Esophagus squamous epithelium (tissue), 5 donors: ENCODE results near the gene CELF4. TPM values are rescaled to one million over a fixed set of nuclear protein-coding genes. Genes with fewer than 3 reads are reported as not detected.

Source experiments
- DNase-seq: peaks from one replicate; lab custom pipeline; 2025; lab: John Stamatoyannopoulos, UW
- H3K27ac ChIP-seq, 4 donors: fragments of 200-600 bp; sonication (generic); one replicate each; pipeline ENCODE4 v1.5.1; 2016 to 2019; ENCODE audit warnings: mild to moderate bottlenecking in 1 of 4
- H3K27me3 ChIP-seq, 4 donors: fragments of 200-600 bp; sonication (generic); 1 replicate in 3 of 4; 2 replicates in 1 of 4; pipeline versions ENCODE4 v1.5.1 to v1.6.0; 2017 to 2021; ENCODE audit warnings: antibody characterized with exemption in 1 of 4
- H3K36me3 ChIP-seq, 3 donors: fragments of 200-600 bp; sonication (generic); one replicate each; pipeline ENCODE4 v1.5.1; 2016 to 2019
- H3K4me1 ChIP-seq, 3 donors: fragments of 200-600 bp; sonication (generic); one replicate each; pipeline ENCODE4 v1.5.1; 2017 to 2019
- H3K4me3 ChIP-seq, 4 donors: fragments of 200-600 bp; sonication (generic); 1 replicate in 3 of 4; 2 replicates in 1 of 4; pipeline ENCODE4 v1.5.1; 2016 to 2019; ENCODE audit warnings: mild to moderate bottlenecking in 2 of 4, moderate library complexity in 1 of 4
- H3K9me3 ChIP-seq, 3 donors: fragments of 200-600 bp; sonication (generic); one replicate each; pipeline ENCODE4 v1.5.1; 2016 to 2019
- CTCF ChIP-seq, 6 experiments: fragments of 450-650 bp in 4 of 6; fragments of 200-600 bp in 2 of 6; sonication (generic) in 2 of 6; IDR thresholded peaks; one replicate each; pipeline ENCODE4 v1.5.1; 2016 to 2019; ENCODE audit warnings: antibody characterized with exemption in 6 of 6, mild to moderate bottlenecking in 4 of 6, moderate library complexity in 4 of 6
- POLR2A ChIP-seq, 4 donors: fragments of 450-650 bp; IDR thresholded peaks; one replicate each; pipeline ENCODE4 v1.6.1; 2017; ENCODE audit warnings: antibody characterized with exemption in 4 of 4, mild to moderate bottlenecking in 4 of 4, moderate library complexity in 3 of 4
- WGBS, 2 donors: methylation state at CpG; one replicate each; pipeline ENCODE4 v1.1.5; 2018; 5-methylcytosine and 5-hydroxymethylcytosine counted together
- intact Hi-C: fragments of 100-400 bp; cut with DNase I; formaldehyde crosslinking; loops from one replicate; pipeline ENCODE4 v1.15.0; 2022
- total RNA-seq, 4 donors: library from RNA; depleted of rRNA; stranded (reverse); fragments of >200 nt; gene quantifications; one replicate each; pipeline ENCODE4 v1.1.0, GENCODE V29; 2016
- donor health status: DM: yes; HTN: yes; CAD: no.

Gene CELF4
- total RNA-seq, 4 donors from 2014 or later, result not detected

DNA sequence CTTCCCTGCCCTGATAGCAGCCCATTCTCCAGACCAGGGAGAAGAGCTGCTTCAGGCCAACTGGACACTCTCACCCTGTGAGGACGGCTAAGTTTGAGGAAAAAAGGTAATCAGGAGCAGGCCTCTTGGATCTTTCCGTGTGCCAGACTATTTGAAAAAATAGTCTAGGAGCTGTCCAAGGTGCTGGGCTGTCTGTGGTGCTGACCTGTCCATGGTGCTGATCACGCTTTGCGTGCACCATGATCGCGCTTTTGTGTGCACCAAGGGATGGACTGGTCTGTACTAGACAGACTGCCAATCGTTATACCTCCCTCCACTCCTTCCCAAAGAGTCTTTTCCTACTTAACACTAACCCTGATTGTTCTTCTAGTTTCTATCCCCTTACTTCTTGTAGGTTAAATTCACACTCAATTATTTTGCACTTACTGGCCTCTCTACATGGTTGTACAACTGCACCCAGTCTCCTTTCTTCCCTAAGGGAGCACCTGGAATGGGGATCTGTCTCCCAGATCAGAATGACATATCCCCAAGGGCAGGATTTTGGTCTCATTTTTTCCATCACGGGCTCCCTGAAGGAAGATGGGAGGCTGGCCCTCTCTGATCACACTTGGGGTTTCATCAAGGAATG lies 295.4 kb downstream of the CELF4 start:
- Histone ChIP-seq H3K9me3 (no peaks in the 10 kb centered on the region), H3K27me3 (peaks cover 0 to 53% (median 4%) of the 10 kb centered on the region in 4 donors), H3K4me3 (no peak overlapping the region), H3K36me3 (no peaks in the 10 kb centered on the region), H3K4me1 (no peaks in the 10 kb centered on the region), H3K27ac (no peak overlapping the region)
- intact Hi-C loops, result no loop called here
- WGBS, 2 donors, result 11 to 28% methylated on average over 7 to 8 of the region's 8 CpGs
- DNase-seq, result no peak
- TF ChIP-seq POLR2A (IDR thresholded peaks at IDR 0.05), result no peak
- TF ChIP-seq CTCF (IDR thresholded peaks at IDR 0.05), result no peak

GRCh38 chr18:37266290-37266689 lies 299.3 kb downstream of the CELF4 start:
- Histone ChIP-seq H3K27me3 (peaks cover 0 to 46% (median 0%) of the 10 kb centered on the region in 4 donors), H3K36me3 (no peaks in the 10 kb centered on the region), H3K27ac (no peak overlapping the region), H3K4me1 (no peaks in the 10 kb centered on the region), H3K4me3 (no peak overlapping the region), H3K9me3 (no peaks in the 10 kb centered on the region)
- TF ChIP-seq CTCF (IDR thresholded peaks at IDR 0.05) (no peak), POLR2A (IDR thresholded peaks at IDR 0.05) (no peak)
- intact Hi-C loops, result no loop called here
- no CpG with 5 or more reads among the region's 13 CpGs for WGBS, 2 donors
- no peak for DNase-seq

DNA sequence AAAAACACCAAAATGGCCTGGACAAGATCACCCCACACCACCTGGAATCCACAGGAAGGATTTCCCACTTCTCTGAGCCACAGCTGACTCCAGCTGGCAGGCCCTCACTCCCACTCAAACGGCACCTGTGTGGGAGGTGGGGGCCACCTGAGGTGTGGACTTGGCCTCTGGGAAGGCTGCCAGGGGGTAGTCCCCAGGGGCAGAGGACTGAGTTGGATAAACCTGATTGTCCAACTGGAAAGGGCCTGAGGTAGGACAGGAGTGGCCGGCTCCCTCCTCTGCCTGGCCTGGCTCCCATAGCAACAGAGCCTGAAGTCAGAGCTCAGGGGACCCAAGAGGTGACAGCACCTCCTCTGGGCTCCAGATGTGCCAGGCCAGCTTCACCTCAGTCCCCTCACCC lies 300.2 kb downstream of the CELF4 start:
- no peaks in the 10 kb centered on the region for H3K4me1 ChIP-seq
- no peaks in the 10 kb centered on the region for H3K9me3 ChIP-seq
- WGBS, 2 donors, result 60% methylated on average over 1 of the region's 2 CpGs; no CpG with 5 or more reads in 1 of the 2 donors
- no peak for DNase-seq
- no peak overlapping the region for H3K4me3 ChIP-seq
- intact Hi-C loops, result no loop called here
- H3K36me3 ChIP-seq, result no peaks in the 10 kb centered on the region
- H3K27me3 ChIP-seq, result peaks cover 0 to 55% (median 0%) of the 10 kb centered on the region in 4 donors
- H3K27ac ChIP-seq, result no peak overlapping the region
- TF ChIP-seq POLR2A (IDR thresholded peaks at IDR 0.05) (no peak), CTCF (IDR thresholded peaks at IDR 0.05) (no peak)

DNA sequence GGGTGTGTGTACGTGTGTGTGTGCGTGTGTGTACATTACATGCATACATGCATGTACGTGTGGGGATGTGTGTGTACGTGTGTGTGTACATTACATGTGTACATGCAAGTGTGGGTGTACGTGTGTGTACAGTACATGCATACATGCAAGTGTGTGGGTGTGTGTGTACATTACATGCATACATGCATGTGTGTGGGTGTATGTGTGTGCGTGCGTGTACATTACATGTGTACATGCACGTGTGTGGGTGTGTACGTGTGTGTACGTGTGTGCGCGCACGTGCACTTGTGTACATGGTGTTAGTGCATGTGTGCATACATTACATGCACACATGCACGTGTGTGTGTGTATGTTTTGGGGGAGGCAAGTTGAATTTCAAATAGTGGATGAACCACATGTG lies 300.6 kb downstream of the CELF4 start:
- H3K36me3 ChIP-seq, result no peaks in the 10 kb centered on the region
- intact Hi-C loops, result no loop called here
- 72 to 88% methylated on average over 14 of the region's 14 CpGs for WGBS, 2 donors
- no peaks in the 10 kb centered on the region for H3K4me1 ChIP-seq
- H3K9me3 ChIP-seq, result no peaks in the 10 kb centered on the region
- no peak overlapping the region for H3K4me3 ChIP-seq
- peaks cover 0 to 60% (median 0%) of the 10 kb centered on the region in 4 donors for H3K27me3 ChIP-seq
- TF ChIP-seq POLR2A (IDR thresholded peaks at IDR 0.05) (no peak), CTCF (IDR thresholded peaks at IDR 0.05) (no peak)
- no peak for DNase-seq
- no peak overlapping the region for H3K27ac ChIP-seq

DNA sequence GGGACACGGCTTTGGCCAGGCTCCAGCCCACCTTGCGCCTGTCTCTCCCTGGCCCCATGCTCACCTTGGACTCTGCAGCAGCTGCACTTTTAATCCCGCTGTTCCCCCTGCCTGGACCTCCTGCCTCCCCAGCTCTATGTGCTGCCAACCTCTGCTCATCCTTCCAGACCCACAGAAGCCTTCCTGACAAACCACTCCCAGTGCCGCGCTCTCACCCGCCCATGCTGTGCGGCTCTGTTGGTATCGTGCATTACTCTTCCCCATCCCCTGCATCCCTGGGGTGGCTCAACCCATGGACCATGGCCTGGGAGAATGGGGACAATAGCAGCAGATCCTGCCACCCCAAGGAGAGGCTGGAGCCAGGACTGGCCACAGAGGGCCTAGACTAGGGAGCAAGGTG lies 303.6 kb downstream of the CELF4 start:
- intact Hi-C loops, result no loop called here
- no peak overlapping the region for H3K4me3 ChIP-seq
- 63 to 81% methylated on average over 3 of the region's 8 CpGs for WGBS, 2 donors
- no peak for DNase-seq
- no peaks in the 10 kb centered on the region for H3K4me1 ChIP-seq
- H3K36me3 ChIP-seq, result no peaks in the 10 kb centered on the region
- no peaks in the 10 kb centered on the region for H3K9me3 ChIP-seq
- no peak overlapping the region for H3K27ac ChIP-seq
- peaks cover 0 to 86% (median 0%) of the 10 kb centered on the region in 4 donors for H3K27me3 ChIP-seq
- TF ChIP-seq CTCF (IDR thresholded peaks at IDR 0.05) (no peak), POLR2A (IDR thresholded peaks at IDR 0.05) (no peak)
